Measurements from ENCODE around the gene CCDC154. TPM values are rescaled to one million over a fixed set of nuclear protein-coding genes. Genes with fewer than 3 reads are reported as not detected.

The CCDC154 gene
- total RNA-seq, 4 donors from 2014 or later: 0.34 to 3.5 (median 0.39) TPM; not detected in 1

DNA sequence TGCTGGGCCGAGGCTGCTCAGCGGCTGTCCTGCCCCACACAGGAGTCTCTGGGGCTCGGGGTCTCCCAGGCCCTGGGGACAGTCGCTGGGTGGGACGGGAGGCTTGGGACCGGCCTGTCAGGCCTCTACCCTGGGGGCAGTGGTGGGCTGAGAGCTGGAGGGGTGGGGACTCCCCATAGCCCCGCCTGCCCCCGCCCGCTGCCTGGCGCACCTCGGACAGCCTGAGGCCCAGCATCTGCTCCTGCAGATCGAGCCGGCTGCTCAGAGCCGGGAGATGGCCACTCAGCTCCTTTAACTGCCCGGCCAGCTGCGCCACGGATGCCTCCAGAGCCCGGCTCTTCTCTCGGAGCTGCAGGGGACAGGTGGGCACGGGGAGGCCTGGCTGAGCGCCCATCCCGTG lies 6.8 kb downstream of the CCDC154 start:
- 81% methylated on average over 3 of the region's 22 CpGs for WGBS
- Histone ChIP-seq H3K9me3 (no peaks in the 10 kb centered on the region), H3K4me3 (no peak overlapping the region), H3K4me1 (no peaks in the 10 kb centered on the region), H3K27ac (no peak overlapping the region), H3K36me3 (no peaks in the 10 kb centered on the region), H3K27me3 (no peaks in the 10 kb centered on the region)
- no peak for TF ChIP-seq POLR2AphosphoS5 (IDR thresholded peaks at IDR 0.05)
- no peak for DNase-seq (ENCODE audit: low spot score in 2 of 2)

DNA sequence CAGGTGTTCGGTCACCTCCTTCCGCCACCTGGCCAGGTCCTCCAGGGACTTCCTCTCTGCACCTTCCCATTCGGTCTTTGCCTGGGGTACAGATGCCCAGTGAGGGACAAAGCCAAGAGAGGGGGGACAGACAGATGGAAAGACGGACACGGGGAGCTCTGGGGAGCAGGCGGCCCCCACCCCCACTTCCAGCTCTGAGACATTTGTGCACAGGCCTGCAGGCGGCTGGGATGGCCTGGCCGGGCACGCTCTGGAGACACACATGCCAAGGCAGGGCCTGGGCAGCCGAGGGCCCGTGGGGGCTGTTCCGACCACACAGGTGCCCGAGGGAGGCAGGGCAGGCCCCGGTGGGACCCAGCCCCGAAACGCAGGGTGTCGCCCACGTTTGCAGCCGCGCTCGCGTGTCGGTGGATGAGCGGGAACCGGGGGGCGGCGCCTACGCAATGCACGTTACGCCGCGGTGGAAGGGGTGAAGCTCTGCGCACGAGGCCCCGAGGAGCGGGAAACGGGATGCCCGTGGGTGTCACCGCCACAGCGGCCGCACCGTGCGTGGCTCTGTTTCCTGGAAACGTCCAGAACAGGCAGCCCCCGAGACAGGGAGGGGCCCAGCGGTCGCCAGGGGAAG lies 7.5 kb downstream of the CCDC154 start:
- H3K27me3 ChIP-seq: no peaks in the 10 kb centered on the region
- 89% methylated on average over 47 of the region's 47 CpGs for WGBS
- H3K27ac ChIP-seq: no peak overlapping the region
- no peaks in the 10 kb centered on the region for H3K36me3 ChIP-seq
- H3K4me1 ChIP-seq: no peaks in the 10 kb centered on the region
- no peaks in the 10 kb centered on the region for H3K9me3 ChIP-seq
- no peak overlapping the region for H3K4me3 ChIP-seq
- DNase-seq (ENCODE audit: low spot score in 2 of 2): no peak
- no peak for TF ChIP-seq POLR2A (IDR thresholded peaks at IDR 0.05)
- no peak for TF ChIP-seq POLR2AphosphoS5 (IDR thresholded peaks at IDR 0.05)
- TF ChIP-seq, protein P1, sequence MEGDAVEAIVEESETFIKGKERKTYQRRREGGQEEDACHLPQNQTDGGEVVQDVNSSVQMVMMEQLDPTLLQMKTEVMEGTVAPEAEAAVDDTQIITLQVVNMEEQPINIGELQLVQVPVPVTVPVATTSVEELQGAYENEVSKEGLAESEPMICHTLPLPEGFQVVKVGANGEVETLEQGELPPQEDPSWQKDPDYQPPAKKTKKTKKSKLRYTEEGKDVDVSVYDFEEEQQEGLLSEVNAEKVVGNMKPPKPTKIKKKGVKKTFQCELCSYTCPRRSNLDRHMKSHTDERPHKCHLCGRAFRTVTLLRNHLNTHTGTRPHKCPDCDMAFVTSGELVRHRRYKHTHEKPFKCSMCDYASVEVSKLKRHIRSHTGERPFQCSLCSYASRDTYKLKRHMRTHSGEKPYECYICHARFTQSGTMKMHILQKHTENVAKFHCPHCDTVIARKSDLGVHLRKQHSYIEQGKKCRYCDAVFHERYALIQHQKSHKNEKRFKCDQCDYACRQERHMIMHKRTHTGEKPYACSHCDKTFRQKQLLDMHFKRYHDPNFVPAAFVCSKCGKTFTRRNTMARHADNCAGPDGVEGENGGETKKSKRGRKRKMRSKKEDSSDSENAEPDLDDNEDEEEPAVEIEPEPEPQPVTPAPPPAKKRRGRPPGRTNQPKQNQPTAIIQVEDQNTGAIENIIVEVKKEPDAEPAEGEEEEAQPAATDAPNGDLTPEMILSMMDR (IDR thresholded peaks at IDR 0.05): no peak
- TF ChIP-seq EP300 (IDR thresholded peaks at IDR 0.05): no peak

DNA sequence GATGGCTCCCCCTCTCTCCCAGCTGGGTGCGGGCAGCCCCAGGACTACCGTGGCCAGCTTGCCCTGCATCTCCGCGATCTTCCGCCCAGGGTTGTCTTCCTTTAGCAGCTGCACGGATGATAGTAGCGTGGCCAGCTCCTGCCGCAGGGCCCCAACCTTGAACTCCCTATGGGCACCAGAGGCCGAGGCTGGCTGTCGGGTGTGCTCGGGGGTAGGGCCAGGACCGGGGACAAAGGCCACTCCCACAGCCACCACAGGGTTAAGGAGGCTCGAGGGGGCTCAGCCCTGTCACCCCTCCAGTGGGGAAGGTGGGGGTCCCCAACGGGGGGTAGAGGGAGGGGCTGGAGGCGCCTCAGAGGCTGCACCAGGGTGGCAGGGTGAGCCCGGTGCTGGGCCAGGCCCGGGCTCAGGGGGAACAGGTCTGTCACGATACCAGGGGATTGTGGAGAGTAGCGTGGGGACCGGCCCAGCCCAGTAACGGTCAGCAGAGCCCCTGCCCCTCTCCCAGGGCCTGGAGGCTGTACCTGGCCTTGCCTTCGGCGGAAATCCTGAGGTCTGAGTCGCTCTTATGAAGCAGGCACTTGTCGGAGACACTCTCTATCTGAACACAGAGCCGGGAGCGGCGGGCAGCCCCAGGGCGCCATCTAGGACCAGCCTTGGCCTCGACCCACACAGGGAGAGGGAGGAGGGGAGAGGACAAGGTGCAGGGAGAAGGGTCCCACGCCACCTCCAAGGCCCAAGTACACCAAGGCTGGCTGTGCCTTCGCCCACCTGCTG lies 8.2 kb downstream of the CCDC154 start:
- Histone ChIP-seq H3K9me3 (no peaks in the 10 kb centered on the region), H3K27ac (no peak overlapping the region), H3K4me1 (no peaks in the 10 kb centered on the region), H3K4me3 (no peak overlapping the region), H3K36me3 (no peaks in the 10 kb centered on the region), H3K27me3 (no peaks in the 10 kb centered on the region)
- no peak for DNase-seq (ENCODE audit: low spot score in 2 of 2)
- TF ChIP-seq EP300 (IDR thresholded peaks at IDR 0.05) (no peak), POLR2A (IDR thresholded peaks at IDR 0.05) (no peak), POLR2AphosphoS5 (IDR thresholded peaks at IDR 0.05) (no peak)
- TF ChIP-seq, protein P1 (IDR thresholded peaks at IDR 0.05): no peak
- WGBS: 89% methylated on average over 17 of the region's 32 CpGs

DNA sequence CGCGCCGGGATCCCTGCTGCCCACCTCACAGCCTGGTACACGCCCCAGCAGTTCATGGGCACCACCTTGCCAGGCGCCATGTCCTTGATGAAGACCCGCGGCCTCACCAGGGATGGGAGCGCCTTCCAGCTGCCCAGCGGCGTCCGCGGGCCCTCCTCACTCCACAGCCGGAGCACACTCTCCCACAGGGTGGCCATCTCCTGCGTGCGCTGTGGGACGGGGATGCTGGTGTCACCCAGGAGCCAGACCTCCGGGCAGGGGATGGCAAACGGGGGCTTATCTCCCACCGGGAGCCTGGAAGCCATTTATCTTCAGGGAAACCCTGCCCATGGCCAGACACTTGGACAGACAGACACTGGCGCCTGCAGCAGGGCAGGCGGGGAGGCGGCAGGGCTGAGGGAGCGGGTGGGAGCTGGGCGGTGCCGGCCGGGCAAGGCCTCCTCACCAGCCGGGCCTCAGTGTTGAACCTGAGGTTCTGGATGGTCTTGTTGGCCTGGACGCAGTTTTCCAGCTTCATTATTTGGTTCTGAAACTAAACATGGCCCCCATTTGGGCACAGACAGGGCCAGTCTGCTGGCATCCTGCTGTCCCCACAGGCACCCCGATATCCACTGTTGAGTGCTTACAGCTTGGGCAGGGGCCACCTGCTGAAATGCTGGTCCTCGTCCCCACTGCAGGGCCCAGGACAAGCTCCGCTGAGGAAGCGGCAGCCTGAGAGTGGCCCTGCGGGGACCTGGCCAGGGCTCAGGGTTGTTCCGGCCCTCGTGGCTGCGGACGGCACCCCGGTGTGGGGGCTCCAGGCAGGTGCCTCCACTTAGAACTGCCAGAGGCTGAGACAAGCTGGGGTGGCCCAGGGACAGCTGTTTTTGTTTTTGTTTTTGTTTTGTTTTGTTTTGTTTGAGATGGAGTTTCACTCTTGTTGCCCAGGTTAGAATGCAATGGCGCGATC lies 9.4 kb downstream of the CCDC154 start:
- 96% methylated on average over 12 of the region's 40 CpGs for WGBS
- Histone ChIP-seq H3K4me1 (no peaks in the 10 kb centered on the region), H3K4me3 (no peak overlapping the region), H3K36me3 (no peaks in the 10 kb centered on the region), H3K27ac (no peak overlapping the region), H3K27me3 (no peaks in the 10 kb centered on the region), H3K9me3 (no peaks in the 10 kb centered on the region)
- no peak for DNase-seq (ENCODE audit: low spot score in 2 of 2)
- TF ChIP-seq, protein P1 (IDR thresholded peaks at IDR 0.05): no peak
- TF ChIP-seq EP300 (IDR thresholded peaks at IDR 0.05): no peak
- no peak for TF ChIP-seq POLR2A (IDR thresholded peaks at IDR 0.05)
- TF ChIP-seq POLR2AphosphoS5 (IDR thresholded peaks at IDR 0.05): no peak

DNA sequence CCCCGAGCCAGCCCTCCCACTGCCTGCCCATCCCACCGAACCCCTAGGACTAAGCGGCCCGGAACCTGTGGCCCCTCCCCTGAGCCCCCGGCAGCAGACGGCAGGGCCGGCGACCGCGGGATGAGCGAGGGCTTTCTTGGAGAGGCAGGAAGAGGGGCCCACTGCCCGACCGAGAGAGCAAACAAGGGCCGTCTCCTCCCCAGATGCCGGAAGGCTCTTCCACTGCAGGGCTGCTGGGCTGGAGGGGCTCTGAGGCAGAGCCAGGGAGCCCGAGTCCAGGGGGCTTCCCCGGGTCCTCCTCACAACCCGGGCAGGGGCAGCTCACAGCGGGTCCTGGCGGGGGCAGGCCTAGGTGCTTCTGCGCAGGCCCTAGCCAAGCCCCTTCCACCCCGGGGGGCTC lies 10.6 kb downstream of the CCDC154 start:
- Histone ChIP-seq H3K36me3 (no peaks in the 10 kb centered on the region), H3K27ac (no peak overlapping the region), H3K27me3 (no peaks in the 10 kb centered on the region), H3K9me3 (no peaks in the 10 kb centered on the region), H3K4me1 (peaks cover 3% of the 10 kb centered on the region), H3K4me3 (no peak overlapping the region)
- no peak for TF ChIP-seq EP300 (IDR thresholded peaks at IDR 0.05)
- no peak for TF ChIP-seq POLR2AphosphoS5 (IDR thresholded peaks at IDR 0.05)
- TF ChIP-seq POLR2A (IDR thresholded peaks at IDR 0.05): no peak
- WGBS: 57% methylated on average over 6 of the region's 22 CpGs
- DNase-seq (ENCODE audit: low spot score in 2 of 2): no peak

DNA sequence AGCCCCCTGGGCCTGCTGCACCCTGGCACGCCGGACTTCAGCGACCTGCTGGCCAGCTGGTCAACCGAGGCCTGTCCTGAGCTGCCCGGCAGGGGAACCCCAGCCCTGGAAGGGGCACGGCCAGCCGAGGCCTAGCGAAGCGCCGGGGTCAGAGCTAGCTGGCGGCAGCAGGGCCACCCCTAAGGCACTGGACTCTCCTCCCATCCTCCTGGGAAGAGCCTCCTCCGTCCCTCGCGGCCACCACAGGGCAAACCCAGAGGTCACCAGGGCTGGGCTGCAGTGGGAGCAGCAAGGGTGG lies 11.1 kb downstream of the CCDC154 start:
- no peaks in the 10 kb centered on the region for H3K36me3 ChIP-seq
- peaks cover 8% of the 10 kb centered on the region for H3K4me1 ChIP-seq
- no CpG with 5 or more reads among the region's 14 CpGs for WGBS
- DNase-seq (ENCODE audit: low spot score in 2 of 2): no peak
- H3K4me3 ChIP-seq: no peak overlapping the region
- H3K27me3 ChIP-seq: no peaks in the 10 kb centered on the region
- TF ChIP-seq POLR2AphosphoS5 (IDR thresholded peaks at IDR 0.05): no peak
- H3K9me3 ChIP-seq: no peaks in the 10 kb centered on the region
- no peak overlapping the region for H3K27ac ChIP-seq

Measured in suprapubic skin (tissue), 4 donors.